Activated T-cell treated with anti-CD3 and anti-CD28 coated beads for 48 hours (primary cell): ENCODE data around the gene ENTPD3.
"Not testable (repeated sequence)": the region's sequence is repeated elsewhere in the genome, so short reads cannot be mapped to it uniquely, and the experiment has no call there.

Experiments
- DNase-seq: peaks from one replicate; pipeline ENCODE4 v3.0.0-alpha.2; 2020; ENCODE audit warnings: low read depth

ENTPD3 gene

GRCh38 chr3:40460481-40460880, 73.5 kb downstream of the ENTPD3 start:
- peak; percentile 25 for DNase-seq

DNA sequence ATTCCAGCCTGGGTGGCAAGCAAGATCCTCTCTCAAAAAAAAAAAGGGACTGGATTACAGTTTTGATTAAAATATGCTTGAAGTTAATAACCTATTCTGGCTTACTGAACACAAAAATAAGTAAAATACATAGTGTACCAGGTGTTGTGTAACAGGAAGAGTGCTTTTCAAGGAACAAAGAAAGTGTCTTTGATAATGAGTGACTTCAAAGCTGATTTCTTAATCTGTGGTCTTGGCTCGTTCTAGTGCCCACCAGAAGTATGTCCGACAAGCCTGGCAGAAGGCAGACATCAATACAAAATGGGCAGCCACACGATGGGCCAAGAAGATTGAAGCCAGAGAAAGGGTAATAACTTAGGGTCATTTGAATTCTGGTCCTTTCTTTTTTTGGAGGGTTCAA, 74.2 kb downstream of the ENTPD3 start:
- DNase-seq = no peak

DNA sequence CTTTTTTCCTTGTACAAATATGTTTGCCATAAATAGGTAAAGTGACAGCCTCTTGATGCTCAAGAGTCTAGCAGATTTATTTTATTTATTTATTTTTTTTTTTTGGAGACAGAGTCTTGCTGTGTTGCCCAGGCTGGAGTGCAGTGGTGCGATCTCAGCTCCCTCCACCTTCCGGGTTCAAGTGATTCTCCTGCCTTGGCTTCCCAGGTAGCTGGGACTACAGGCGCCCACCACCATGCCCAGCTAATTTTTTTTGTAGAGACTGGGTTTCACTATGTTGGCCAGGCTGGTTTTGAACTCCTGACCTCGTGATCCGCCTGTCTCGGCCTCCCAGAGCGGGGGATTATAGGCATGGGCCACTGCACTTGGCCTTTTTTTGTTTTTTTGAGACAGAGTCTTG, 75.9 kb downstream of the ENTPD3 start:
- DNase-seq = not testable (repeated sequence)

DNA sequence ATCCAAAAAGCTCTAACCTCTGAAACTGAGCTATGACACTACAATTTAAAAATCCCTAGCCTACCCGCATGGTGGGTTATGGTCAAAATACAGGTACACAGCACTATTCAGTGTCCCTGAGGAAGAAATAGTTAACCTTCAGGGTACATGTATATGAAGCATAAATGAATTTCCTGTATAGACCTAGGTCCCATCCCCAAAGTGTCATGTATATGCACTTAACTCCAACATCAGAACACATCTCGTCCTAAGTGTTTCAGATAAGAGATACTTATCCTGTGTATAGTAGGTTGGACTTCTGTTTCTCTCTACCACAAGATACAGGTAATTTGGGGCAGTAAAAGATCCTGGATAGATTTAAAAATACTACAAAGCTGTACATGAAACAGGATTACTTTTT, 76.6 kb downstream of the ENTPD3 start:
- DNase-seq = no peak

- no peak for DNase-seq
These were observed 77.5 kb downstream of the ENTPD3 start for GRCh38 chr3:40464339-40465110.

DNA sequence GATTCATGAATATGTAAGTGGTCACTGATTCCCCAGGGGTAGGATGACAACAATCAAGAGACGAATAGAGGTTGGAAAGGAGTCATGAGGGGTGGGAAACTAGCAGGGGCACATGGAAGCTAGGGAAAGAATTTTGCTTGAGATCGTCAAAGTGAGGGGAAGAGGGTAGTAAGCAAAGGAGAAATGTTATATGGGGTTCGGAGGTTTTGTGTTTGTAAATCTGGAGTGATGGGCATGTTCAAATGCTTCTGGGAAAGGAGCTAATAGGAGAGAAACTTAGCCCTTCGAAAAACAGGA, 78.1 kb downstream of the ENTPD3 start:
- DNase-seq = no peak

DNA sequence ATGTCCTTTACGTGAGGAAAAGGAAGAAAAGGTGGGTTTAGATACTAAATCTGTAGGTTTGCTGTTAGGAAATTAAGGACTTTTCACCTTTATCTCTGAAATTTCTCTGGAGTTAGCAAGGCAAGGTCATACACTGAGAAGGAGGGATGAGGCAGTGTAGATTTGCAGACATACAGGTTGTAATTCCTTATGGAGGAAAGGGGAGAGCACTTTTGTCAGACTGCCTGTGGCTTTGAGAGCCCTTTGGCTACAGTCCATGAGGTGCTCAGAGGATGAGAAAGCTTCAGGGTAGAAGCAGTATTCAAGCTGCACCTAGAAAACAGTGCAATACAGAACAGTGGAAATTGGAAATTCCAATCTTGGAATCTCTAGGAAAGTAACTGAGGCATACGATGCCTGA, 78.5 kb downstream of the ENTPD3 start:
- no peak for DNase-seq

DNA sequence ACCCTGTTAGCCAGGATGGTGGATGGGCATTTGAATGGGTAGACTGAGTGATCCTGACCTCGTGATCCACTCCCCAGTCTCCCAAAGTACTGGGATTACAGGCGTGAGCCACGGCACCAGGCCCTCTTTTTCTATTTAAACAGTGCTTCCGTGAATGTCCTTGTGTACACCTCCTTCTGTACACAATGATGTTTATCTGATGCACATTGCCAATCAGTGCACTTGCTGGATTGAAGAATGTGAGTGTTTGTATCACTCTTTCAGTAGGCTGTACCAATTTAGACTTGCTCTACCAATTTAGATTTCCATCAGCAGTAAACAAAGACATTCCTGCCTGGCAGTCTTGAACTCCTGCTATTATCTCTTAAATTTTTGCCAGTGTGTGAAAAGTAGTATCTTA, 81.0 kb downstream of the ENTPD3 start:
- no peak for DNase-seq

- DNase-seq = no peak
These were observed 83.7 kb downstream of the ENTPD3 start for GRCh38 chr3:40470701-40471100.

DNA sequence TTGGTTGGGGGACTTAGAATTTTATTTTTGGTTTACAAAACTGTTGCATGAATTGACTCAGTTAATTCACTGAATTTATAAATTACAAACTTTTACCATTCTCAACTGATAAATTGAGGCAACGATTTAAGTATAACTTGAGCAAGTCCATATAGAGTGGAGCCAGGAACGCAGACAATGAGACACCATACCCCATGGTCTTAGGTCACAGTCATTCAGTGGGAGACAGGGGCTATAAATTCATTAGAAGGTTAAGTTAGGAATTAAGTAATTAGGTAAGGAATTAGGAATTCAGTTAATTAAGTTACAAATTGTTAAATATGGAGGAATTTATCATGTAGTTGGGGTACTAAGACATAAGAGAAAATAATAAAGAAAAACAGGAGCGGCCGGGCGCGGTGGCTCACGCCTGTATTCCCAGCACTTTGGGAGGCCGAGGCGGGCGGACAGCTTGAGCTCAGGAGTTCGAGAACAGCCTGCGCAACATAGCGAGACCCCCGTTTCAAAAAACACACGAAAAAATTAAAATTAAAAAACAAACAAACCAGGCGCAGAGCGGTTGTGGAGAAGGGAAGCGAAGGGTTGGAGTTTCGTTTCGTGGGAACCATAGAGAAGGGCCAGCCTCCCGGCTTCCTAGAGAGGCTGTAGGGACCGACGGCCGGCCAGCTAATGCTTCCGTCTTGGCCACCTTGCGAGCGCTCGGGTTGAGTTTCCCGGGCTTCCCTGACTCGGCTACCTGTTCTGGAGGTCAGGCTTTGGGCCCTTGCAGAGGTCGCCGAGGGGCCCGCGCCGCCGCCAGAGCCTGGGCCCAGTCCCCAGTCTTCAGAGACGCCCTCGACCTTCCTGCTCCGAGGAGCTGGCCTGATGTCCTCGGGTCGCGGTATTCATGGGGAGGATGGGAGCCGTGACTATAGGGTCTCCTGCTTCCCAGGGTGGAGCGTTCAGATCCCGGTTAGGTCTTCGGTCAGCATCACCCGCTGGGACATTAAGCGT, 89.8 kb downstream of the ENTPD3 start, which contains the start of gene ZNF619:
Gene ZNF619 (plus strand): TSS at position 645 of the 993 bp plus-strand sequence. CDS start 858 bp downstream, outside the sequence.
- DNase-seq = peak; percentile 39

DNA sequence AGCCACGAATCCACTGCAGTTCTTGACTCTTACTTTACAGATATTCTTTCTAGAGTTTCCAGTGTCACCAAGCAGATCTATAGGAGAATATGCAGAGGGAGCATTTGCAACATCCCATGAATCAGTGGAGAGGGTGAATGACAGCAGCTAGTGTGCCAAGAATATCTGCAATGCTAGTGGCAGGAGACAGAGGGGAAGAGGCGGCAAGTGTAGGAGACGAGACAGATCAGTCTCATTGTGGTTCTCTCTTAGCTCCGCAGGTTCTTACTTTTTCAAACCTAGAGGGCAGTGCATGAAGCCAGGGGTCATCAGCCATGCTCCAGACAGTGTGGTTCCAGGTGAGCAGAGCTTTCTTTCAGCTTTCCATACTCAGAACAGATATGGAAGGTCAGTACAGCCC, 90.7 kb downstream of the ENTPD3 start:
- no peak for DNase-seq
